IMR-90 (cell line): Measurements from ENCODE around the gene THRB.

Source experiments
- CEBPB ChIP-seq: IDR thresholded peaks from 2 replicates; pipeline ENCODE4 v1.6.1; 2012; ENCODE audit warnings: low read depth, low read length, improper control_type of control experiment
- CHD1 ChIP-seq: IDR thresholded peaks from 2 replicates; pipeline ENCODE4 v1.6.1; 2012; ENCODE audit warnings: low read depth, low read length, improper control_type of control experiment
- CTCF ChIP-seq: conservative IDR thresholded peaks from 2 replicates; pipeline ENCODE4 v1.5.1; 2012; ENCODE audit warnings: mild to moderate bottlenecking, low read depth, low read length, improper control_type of control experiment
- FOS ChIP-seq: fragments of 150-350 bp; IDR thresholded peaks from 2 replicates; pipeline ENCODE4 v1.6.1; 2016; ENCODE audit warnings: low read depth, low read length
- MXI1 ChIP-seq: IDR thresholded peaks from 2 replicates; pipeline ENCODE4 v1.6.1; 2012; ENCODE audit warnings: low read depth, mild to moderate bottlenecking, low read length, moderate library complexity, borderline replicate concordance
- NFE2L2 ChIP-seq: fragments of 150-350 bp; IDR thresholded peaks from 2 replicates; pipeline ENCODE4 v1.6.1; 2016; ENCODE audit warnings: low read depth, mild to moderate bottlenecking, low read length
- POLR2A ChIP-seq: IDR thresholded peaks from 2 replicates; pipeline ENCODE4 v1.6.1; 2012; ENCODE audit warnings: mild to moderate bottlenecking, low read depth, low read length
- RAD21 ChIP-seq: IDR thresholded peaks from 2 replicates; pipeline ENCODE4 v1.6.1; 2012; ENCODE audit warnings: low read length, improper control_type of control experiment
- RCOR1 ChIP-seq: IDR thresholded peaks from 2 replicates; pipeline ENCODE4 v1.6.1; 2012; ENCODE audit warnings: mild to moderate bottlenecking, low read length, improper control_type of control experiment; ENCODE audit not compliant: insufficient replicate concordance
- RFX5 ChIP-seq: IDR thresholded peaks from 2 replicates; pipeline ENCODE4 v1.8.0; 2012; ENCODE audit warnings: low read depth, mild to moderate bottlenecking, low read length, moderate library complexity
- SMC3 ChIP-seq: fragments of 150-350 bp; IDR thresholded peaks from 2 replicates; pipeline ENCODE4 v1.6.1; 2016; ENCODE audit warnings: low read depth, mild to moderate bottlenecking, antibody characterized with exemption, low read length, moderate library complexity
- USF2 ChIP-seq: fragments of 150-350 bp; IDR thresholded peaks from 2 replicates; pipeline ENCODE4 v1.6.1; 2017; ENCODE audit warnings: mild to moderate bottlenecking, antibody characterized with exemption, low read length, low read depth

- TF ChIP-seq CTCF (no peak), CHD1 (no peak), CEBPB (no peak), FOS (no peak), RCOR1 (no peak), POLR2A (no peak), USF2 (no peak), SMC3 (no peak), RAD21 (no peak), MXI1 (no peak), RFX5 (no peak), NFE2L2 (no peak)
Measured at GRCh38 chr3:24139463-24140412, 354.9 kb downstream of the THRB start.
